GM12891 (cell line): ENCODE results near the gene KAZN.

ENCODE experiments used
- DNase-seq: peaks from one replicate; pipeline ENCODE4 v3.0.0; 2011; ENCODE audit warnings: low spot score; ENCODE audit not compliant: insufficient read length
- FAIRE-seq: peaks from 2 replicates; lab custom pipeline; 2011; peaks lifted over from hg19 to GRCh38; lab: Jason Lieb, UNC
- PAX5 ChIP-seq: IDR thresholded peaks from 2 replicates; pipeline ENCODE4 v1.6.1; 2011; ENCODE audit warnings: low read length, moderate library complexity, mild to moderate bottlenecking; ENCODE audit not compliant: insufficient read depth, severe bottlenecking
- POLR2A ChIP-seq: IDR thresholded peaks from 2 replicates; pipeline ENCODE4 v1.6.1; 2011; ENCODE audit warnings: low read depth, low read length, control low read depth
- POLR2AphosphoS5 ChIP-seq: IDR thresholded peaks from 2 replicates; pipeline ENCODE4 v1.6.1; 2011; ENCODE audit warnings: low read depth, low read length, control low read depth
- POU2F2 ChIP-seq: IDR thresholded peaks from 2 replicates; pipeline ENCODE4 v1.6.1; 2011; ENCODE audit warnings: low read depth, mild to moderate bottlenecking, control low read depth, low read length, moderate library complexity
- SPI1 ChIP-seq: IDR thresholded peaks from 2 replicates; pipeline ENCODE4 v1.6.1; 2011; ENCODE audit warnings: low read depth, low read length, control low read depth
- TAF1 ChIP-seq: IDR thresholded peaks from 2 replicates; pipeline ENCODE4 v1.6.1; 2011; ENCODE audit warnings: low read depth, low read length, control low read depth

Gene KAZN

DNA sequence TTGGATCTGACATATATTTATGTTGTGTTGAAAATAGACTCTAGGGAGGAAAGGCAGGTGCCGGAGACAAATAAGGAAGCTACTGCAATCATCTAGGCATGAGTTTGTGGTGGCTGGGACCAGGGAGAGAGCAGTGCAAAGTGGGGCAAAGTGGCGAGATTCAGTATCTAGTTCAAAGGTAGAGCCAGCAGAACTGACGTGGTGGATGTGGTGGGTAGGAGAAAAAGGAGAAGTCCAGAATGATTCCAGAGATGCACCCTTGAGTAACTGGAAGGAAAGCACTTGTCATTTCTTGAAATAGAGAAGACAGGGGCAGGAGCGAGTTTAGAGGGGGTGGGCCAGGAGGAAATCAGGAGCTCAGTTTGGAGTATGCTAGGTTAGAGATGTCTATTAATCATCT, 275.2 kb downstream of the KAZN start:
- FAIRE-seq (no peak), DNase-seq (no peak)
- no peak for TF ChIP-seq SPI1
- TF ChIP-seq PAX5, result no peak

GRCh38 chr1:14875524-14876509, 277.3 kb downstream of the KAZN start:
- no peak for TF ChIP-seq SPI1
- TF ChIP-seq PAX5, result no peak
- no peak for TF ChIP-seq POU2F2
- no peak for TF ChIP-seq TAF1
- TF ChIP-seq POLR2A, result no peak
- no peak for TF ChIP-seq POLR2AphosphoS5
- DNase-seq (no peak), FAIRE-seq (no peak)

DNA sequence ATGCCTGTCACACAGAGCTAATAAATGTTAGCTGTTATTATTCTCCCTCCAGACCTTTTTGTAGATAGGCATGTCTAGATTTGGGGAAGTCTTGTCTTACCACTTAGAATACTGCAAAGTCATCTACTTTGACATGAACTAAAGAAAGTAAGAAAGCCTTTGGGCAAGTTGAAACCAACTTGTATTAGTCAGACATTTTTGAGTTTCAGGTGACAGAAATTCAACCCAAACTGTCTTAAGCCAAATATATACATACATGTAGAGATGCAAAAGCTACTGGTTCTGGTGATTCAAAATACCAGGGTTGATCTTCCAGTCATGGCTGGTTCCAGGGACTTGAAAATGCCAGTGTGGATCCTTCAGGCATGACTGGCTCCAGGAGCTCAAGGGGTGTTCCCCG, 278.3 kb downstream of the KAZN start:
- TF ChIP-seq POU2F2, result no peak
- no peak for TF ChIP-seq POLR2AphosphoS5
- no peak for TF ChIP-seq TAF1
- TF ChIP-seq PAX5, result no peak
- no peak for TF ChIP-seq SPI1
- TF ChIP-seq POLR2A, result no peak
- DNase-seq (no peak), FAIRE-seq (no peak)

GRCh38 chr1:14877224-14877623, 278.7 kb downstream of the KAZN start:
- DNase-seq (no peak), FAIRE-seq (no peak)
- TF ChIP-seq TAF1 (no peak), POLR2A (no peak), SPI1 (no peak), POLR2AphosphoS5 (no peak), PAX5 (no peak), POU2F2 (no peak)

DNA sequence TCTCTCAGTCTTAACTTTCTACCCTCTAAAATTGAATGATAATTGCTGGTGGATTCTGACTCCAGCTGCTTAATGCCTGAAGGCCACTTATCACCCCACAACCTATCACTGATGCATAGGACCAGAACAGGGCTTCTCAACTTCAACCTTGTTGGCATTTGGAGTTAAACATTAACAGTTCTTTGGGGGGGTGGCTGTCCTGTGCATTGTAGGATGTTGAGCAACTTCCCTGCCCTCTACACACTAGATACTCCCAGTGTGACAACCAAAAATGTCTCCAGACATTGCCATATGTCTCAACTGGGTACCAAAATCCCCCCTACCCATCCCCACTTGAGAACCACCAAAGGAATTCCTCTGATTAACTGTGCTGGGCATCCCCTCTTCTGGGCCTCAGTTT, 279.6 kb downstream of the KAZN start:
- TF ChIP-seq TAF1, result no peak
- no peak for TF ChIP-seq POU2F2
- no peak for TF ChIP-seq POLR2A
- TF ChIP-seq PAX5, result no peak
- no peak for TF ChIP-seq SPI1
- no peak for TF ChIP-seq POLR2AphosphoS5
- FAIRE-seq, result no peak
- no peak for DNase-seq

DNA sequence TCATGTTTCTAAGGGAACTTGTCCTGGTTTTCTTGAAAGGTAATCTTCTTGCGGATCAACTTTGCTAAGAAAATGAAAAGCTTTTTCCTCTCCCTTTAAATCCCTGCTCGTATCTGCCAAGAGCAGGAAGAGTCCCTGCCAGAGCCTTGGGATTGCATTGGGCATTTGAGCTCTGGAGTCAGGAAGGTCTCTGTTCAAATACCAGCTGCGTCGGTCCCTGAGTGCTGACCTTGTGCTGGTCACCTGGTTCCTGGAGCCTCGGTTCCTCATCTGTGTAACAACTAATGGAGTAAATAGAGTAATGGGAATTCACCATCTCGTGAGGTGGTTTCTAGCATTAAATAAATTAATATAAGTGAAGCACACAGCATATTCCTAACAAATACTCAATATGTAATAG, 280.5 kb downstream of the KAZN start:
- DNase-seq, result no peak
- FAIRE-seq, result no peak
- no peak for TF ChIP-seq POU2F2
- TF ChIP-seq SPI1, result no peak
- TF ChIP-seq POLR2A, result no peak
- no peak for TF ChIP-seq TAF1
- TF ChIP-seq POLR2AphosphoS5, result no peak

- no peak for DNase-seq
- TF ChIP-seq POLR2A (no peak), TAF1 (no peak), POLR2AphosphoS5 (no peak), SPI1 (no peak), POU2F2 (no peak), PAX5 (no peak)
- no peak for FAIRE-seq
Measured at GRCh38 chr1:14880456-14881316, 282.2 kb downstream of the KAZN start.

DNA sequence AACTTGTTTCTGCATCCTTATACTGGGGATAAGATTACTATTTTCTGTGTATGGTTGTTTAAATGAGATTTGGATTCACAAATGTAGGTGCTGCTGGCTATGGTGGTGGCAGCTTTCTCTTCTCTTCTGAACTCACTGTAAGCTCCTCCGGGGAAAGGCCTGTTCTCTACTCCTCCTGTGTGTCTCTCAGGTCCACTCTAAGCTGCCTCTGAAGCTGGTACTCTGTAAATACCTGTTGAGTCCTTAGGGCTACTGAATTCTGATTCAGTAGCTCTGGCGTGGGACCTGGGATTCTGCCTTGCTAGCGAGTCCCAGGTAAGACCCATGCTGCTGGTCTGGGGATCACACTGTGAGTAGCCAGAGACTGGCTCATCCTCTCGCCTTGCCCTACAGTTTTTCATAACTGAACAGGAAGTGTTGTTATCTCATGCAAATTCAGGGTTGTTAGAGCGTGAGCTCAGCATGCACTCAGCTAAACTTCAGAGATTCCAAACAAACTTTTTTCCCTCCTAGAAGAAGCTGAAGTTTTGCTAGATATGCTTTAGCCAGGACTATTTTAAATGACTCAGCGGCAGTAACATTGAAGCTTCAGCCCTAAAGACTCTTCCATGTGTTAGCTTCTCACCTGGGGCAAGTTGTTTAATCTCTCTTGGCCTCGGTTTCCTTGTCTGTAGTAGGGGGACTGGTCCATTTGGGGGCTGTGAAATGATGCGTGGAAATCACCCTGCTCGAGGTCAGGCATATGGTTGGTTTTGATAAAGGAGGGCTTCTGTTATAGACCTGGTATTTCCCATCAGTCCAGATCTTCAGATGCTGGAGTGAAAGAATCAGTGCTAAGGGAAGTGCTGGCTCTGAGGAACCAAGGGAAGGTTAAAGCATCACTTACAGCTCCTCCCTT, 283.5 kb downstream of the KAZN start:
- TF ChIP-seq POU2F2, result no peak
- TF ChIP-seq SPI1, result peak; percentile 22; the same call in 1 of the 2 replicates
- no peak for TF ChIP-seq POLR2A
- TF ChIP-seq POLR2AphosphoS5, result no peak
- no peak for FAIRE-seq
- DNase-seq, result no peak

- DNase-seq, result no peak
- FAIRE-seq, result no peak
Measured at GRCh38 chr1:14884614-14885175, 286.2 kb downstream of the KAZN start.

More at GRCh38 chr1:14884614-14885175, 286.2 kb downstream of the KAZN start:
- no peak for TF ChIP-seq PAX5
- TF ChIP-seq TAF1, result no peak
- no peak for TF ChIP-seq POU2F2
- TF ChIP-seq POLR2A, result no peak
- no peak for TF ChIP-seq SPI1
- no peak for TF ChIP-seq POLR2AphosphoS5
